Activated CD4-positive, alpha-beta T cell treated with anti-CD3 and anti-CD28 coated beads, Interleukin-2, amount 50 U/mL, for 16 hours (primary cell): ENCODE measurements around the gene HSH2D.

Experiments
- DNase-seq: peaks from one replicate; pipeline ENCODE4 v3.0.0-alpha.2; 2020

The HSH2D gene

DNA sequence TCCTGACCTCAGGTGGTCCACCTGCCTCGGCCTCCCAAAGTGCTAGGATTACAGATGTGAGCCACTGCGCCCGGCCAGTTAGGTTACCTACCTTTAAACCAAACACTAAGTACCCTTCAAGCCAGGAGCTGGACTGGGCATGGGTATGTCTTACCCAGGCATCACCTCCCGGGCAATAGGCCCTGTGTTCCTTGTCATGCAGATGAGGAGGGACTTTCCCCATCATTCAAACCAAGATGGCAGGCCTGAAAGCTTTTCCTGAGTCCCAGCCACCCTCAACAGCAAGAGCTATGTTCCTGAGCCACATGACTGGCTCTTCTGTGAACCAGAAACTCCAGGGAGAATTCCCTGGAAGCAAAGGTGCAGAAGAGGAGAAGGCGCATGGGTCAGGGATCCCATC lies 22.3 kb upstream of the HSH2D start:
- DNase-seq = no peak

DNA sequence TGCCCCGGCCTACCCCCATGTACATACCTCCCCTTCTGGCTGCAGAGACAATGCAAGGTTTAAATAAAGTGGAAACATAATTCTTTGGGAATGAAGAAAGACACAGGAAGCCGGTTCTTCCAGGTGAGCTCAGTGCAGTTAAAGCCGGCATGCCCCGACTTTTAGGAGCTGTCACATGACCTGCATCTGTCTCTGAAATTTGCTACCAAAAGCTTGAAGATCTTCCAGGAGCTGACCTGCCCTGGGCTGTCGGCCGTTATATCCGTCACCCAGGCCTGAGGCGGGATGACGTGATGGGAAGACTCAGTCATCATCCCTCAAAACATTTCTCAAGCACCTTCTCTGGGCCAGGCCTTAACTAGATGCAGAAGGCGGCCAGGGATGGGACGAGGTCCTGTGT lies 21.5 kb upstream of the HSH2D start:
- DNase-seq = no peak

DNA sequence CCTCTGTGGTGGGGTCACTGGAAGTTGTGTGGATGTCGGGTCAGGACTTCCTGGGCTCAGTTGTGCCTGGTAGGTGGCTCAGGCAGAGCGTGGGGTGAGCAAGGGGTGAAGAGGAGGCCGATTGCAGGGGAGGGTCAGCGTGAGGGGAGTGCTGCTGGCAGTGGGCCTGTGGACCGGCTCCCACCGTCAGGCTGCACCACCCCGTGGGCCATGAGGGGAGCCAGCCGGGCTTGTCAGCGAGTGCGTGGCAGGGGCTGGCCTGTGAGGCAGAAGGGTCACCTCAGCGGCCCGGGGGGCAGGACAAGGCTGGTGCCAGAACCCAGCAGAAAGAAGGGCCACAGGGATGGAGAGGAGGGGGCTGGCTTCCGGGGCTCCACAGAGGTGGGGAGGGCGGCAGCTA lies 18.5 kb upstream of the HSH2D start:
- DNase-seq = no peak

DNA sequence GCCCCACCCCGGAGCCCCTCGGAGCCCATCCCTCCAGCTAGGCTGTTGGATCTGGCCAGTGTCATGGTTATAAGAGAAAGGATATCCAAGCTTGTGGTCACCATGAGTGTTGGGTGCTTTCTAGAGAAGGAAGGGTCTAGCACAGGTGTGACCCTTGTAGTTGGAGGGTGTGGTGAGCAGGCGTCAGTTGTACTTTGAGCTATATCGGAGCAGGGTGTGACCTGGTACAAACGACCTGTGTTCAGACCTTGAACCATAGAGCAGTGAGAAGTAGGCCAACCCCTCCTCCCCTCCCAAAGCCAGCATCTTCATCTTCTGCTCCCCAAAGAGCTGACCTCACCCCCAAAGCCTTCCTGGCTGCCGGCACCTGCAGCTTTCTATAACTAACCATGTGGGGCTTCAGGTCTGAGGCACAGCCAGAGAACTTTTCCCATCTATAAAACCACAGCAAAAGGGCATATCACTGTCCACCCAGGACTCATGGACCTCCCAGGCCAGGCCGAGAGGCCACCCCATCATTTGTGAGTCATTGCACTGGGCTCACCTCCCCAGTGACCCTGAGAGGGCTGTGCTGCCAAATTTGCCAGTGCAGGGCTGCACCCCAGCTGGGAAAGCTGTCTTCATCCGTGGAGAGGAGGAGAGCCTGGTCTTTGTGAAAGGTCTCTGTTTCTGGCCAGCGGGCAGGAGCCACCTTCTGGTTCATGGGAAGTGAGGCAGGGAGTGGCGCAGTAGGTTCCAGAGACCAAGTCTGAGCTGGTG lies 17.6 kb upstream of the HSH2D start:
- DNase-seq = no peak

DNA sequence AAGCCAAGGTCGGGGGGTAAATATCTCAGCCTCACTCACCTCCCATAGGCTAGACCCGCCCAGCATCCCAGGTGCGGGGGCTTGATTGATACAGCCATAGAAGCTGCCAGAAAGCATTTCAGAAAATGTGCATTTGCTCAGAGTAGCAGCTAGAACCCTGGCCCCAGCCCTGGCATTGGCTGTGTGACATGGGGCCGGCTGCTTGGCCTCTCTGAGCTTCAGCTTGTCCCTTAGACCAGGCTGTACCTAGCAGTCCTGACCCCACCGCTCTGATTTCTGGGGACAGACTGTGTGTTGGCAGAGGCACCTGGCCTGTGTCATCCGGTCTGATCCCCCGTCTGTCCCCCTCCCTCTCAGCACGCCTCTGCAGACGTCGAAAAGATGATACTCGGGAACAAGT lies 16.4 kb upstream of the HSH2D start:
- DNase-seq = no peak

DNA sequence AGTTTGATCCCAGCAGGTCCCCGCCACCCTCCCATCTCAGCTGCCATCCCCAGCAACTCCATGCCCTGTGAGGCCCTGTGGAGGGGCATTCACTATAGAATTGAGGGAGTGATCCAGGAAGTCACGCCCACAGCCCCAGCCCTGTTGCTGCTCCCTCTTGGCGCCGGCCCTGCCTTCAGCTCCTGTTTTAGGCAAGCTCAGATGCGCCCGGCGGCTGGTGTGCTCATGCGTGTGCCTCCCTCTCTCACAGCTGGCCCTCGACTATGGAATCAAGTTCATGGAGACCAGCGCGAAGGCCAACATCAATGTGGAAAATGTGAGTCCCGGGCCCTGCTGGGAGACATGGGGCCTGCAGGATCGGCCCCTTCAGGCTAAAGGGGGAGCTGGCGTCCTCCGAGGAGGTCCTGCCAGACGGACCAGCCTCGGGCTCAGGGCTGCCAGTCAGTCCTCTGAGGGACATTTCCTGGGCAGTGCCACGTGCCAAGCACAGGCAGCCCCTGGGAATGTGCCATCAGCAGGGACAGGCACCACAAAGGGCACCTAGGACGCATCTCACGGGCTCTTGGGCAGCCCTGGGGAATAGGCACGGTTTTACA lies 15.6 kb upstream of the HSH2D start:
- DNase-seq = no peak

DNA sequence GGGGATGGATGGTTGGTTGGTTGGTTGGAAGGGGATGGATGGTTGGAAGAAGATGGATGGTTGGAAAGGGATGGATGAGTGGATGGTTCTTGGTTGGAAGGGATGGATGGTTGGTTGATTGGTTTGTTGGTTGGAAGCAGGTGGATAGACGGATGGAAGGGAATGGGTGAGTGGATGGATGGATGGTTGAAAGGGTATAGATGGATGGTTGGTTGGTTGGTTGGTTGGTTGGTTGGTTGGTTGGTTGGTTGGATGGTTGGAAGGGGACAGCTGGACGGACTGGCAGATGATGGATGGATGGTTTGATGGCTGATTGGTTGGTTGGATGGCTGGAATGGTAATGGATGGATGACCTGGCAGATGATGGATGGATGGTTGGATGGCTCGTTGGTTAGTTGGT lies 11.8 kb upstream of the HSH2D start:
- no peak for DNase-seq

DNA sequence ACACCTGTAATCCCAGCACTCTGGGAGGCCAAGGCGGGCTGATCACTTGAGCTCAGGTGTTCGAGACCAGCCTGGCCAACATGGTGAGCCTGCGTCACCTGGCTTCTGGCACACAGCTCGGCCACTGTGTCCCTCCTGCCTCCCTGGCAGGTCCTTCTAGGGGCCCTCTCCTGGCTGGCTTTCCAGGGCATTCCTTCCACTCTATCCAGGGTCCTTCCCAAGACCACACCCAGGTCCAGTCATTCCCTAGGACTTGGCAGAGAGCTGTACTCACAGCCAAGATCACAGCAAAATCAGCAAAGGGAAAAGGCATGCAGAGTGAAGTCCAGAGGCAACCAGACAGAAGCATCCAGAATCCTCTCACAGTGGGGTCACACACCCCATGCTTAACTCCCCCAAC lies 9.7 kb upstream of the HSH2D start:
- no peak for DNase-seq

DNA sequence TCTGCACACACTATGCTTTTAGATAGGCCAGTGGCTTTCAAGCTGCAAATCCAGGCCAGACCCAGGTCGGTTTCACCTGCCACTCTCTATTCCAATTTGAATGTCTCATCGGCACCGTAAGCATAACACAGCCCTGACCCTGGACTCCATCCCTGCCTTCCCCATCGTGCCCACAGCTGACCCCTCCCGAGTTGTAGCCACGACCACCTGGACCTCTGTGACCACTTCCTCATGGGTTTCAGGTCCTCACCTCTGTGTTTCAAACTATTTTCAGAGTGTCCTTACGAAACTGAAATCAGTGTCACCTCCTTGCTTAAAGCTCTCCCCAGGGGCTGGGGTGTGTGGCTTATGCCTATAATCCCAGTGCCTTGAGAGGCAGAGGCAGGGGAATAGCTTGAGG lies 9.0 kb upstream of the HSH2D start:
- no peak for DNase-seq

DNA sequence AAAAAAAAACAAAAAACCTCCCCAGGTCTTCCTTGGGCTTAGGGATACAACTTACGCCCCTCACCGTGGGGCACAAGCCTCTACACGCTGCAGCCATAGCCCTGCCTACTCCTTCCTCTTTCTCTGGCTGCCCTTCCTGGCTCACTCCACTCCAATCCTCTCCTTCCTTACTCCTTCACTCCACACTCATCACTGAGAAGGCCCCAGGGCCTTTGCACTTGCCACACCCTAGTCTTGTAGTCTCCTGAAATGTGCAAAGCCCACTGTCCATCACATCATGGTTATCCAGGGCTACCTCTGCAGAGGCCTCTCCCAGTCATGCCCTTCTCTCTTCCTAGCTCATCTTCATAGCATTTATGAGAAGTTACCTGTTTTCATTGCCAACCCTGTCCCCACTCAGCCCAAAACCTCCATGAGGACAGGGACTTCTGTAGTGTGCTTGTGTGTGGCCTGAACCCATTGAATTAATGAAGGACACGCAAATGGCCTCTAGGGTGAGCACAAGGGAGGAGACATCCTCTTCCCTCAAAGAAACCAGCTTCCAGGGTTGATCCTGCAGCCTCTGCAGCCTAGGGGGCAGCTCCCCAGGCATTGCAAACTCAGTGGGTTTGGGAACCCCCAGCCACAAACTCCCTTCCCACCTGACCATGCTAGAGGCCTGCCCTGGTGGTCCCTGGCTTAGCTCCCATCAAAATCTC lies 7.9 kb upstream of the HSH2D start:
- DNase-seq = no peak

DNA sequence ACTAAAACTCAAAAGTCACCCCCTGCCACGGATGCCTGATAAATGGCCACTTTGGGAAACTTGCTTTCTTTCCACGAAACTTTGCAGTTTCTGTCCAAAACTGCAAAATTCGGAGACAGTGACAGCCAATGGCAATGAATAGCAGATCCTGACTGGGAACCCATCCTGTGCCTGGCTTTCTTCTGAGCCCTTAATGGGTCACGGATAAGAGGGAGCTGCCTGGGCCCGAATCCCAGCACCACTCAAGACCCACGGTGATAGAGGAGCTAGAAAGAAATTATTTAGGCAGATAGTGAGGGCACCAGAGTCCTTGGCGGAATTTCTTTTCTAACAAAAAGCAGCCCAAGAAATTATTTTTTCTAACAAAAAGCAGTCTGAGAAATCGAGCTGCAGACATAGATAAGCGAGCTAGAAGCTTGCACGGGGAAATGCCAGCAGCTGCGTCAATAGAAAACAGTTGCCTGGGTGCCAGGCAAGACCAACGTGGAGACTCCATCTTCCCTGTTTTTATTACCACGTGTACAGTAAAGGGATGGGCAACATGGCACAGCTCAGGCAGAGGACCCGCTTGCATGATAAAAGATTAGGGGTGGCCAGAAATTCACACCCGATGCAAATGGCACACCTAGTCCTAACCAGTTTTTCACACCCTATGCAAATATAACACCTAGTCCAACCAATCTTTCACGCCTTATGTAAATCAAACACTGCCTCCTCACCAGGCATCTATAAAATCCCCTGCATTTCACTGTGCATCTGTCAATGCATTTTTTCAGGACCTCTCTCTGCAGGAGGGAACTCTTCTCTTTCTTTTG lies 7.1 kb upstream of the HSH2D start:
- DNase-seq = no peak

DNA sequence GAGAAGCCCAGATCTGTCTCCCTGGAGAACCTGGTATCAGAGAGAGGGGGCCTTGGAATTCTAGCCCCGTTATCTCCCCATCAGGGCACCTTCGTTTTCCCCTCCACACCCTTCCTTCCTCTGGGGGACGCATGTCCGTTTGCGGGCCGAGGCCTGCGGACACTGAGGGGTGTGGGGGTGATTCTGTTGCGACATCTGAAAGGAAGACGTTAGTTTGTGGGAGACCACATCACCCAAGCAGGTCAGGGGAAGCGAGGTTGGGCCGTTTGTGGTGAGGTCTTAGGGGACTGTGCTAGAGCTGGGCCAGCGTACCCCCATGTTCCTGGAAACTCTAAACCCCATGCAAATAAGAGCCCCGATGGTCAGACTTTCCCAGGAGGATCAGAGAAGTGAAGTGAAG lies 3.7 kb upstream of the HSH2D start:
- peak; percentile 45 for DNase-seq

DNA sequence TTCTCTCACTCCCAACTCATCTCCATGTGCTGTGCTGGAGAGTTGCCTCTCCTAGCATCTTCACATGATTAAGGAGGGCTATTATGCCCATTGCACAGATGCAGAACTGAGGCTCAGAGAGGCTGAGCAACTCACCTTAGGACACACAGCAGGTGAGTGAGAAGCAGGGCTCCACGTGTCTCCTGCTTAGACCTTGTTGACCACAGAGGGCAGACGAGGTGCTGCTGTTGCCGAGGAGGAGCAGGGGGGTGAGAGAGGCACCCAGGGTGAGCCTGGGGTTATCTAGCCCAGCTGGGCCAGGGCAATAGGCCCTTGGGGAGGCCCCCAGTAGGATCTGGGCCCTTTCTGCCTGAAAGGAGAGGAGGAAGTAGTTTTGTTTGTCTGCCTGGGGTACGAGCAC lies 2.4 kb upstream of the HSH2D start:
- no peak for DNase-seq

DNA sequence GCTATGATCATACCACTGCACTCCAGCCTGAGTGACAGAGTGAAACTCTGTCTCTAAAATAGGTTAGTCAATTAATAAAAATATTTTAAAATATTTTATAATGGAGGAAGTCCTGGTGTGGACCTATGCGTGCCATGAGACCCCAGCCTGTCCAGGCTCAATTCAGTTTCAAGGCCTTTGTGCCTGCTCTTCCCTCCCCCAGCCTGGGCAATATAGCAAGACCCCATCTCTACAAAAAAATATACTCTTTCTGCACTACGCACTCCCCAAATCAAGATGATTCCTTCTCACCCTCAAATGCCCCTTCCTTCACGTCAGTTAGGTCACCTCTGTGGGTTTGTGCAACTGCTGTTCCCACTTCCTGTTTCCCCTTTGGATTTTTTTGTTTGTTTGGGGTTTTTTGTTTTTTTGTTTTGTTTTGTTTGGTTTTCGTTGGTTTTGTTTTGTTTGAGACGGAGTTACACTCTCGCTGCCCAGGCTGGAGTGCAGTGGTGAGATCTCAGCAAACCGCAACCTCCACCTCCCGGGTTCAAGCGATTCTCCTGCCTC lies 1.4 kb upstream of the HSH2D start:
- no peak for DNase-seq

DNA sequence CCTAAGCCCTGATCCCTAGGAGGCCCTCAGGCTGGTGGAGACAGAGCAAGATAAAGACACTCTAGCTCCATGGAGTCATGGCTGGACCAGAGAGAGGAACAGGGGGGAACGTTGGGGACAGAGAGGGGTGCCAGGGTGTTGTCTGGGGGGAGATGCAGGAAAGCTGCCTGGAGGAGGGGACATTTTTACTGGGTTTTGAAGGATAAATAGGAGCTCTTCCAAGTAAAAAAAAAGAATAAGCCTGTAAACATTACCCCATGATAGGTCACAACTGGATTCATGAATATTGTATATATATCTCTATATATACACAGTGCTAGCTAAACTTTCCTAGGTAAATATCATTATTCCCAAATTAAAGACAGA lies 714 bp downstream of the HSH2D start:
- no peak for DNase-seq

DNA sequence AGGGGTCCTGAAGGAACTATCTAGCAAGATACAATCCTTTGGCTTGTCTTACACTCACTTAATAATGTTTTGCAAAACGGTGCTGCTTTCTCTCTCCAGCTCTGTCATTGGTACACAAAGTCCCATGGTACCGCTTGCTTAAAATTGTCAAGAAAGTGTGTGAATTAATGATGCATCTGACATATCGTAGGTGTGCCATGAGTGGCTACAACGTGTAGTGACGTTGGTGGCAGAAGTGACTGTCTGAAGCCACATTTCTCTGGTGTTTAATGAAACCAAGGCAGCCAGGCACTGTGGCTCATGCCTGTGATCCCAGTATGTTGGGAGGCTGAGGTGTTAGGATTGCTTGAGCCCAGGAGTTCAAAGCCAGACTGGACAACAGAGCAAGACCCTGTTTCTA lies 2.6 kb downstream of the HSH2D start:
- DNase-seq = no peak

DNA sequence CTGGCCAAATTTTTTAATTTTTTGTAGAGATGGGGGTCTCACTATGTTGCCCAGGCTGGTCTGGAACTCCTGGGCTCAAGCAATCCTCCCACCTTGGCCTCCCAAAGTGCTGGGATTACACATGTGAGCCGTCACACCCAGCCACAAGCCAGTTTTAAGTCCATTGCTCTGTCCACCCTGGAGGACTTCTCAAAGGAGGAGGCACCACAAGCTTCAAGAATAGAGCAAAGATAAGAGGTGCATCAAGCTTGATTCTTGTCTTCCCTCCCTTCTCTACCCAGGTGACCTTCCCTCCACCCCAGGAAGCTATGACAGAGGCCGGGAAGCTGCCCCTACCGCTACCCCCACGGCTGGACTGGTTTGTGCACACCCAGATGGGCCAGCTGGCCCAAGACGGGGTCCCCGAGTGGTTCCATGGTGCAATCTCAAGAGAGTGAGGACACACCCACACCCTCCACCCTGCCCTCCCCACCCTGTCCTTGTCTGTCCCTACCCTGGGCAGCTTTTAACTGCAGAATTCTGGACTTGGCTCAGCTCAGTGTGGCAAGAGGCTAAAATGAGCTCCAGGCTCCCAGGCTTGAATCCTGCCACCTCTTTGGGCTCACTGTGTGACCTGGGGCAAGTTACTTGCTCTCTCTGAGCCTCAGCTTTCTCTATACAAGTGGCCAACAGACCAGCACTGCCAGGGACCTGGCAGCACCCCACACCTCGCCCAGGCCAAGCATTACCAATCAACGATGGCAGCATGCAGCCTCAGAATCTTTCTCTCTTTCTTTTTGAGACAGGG lies 5.2 kb downstream of the HSH2D start:
- no peak for DNase-seq

DNA sequence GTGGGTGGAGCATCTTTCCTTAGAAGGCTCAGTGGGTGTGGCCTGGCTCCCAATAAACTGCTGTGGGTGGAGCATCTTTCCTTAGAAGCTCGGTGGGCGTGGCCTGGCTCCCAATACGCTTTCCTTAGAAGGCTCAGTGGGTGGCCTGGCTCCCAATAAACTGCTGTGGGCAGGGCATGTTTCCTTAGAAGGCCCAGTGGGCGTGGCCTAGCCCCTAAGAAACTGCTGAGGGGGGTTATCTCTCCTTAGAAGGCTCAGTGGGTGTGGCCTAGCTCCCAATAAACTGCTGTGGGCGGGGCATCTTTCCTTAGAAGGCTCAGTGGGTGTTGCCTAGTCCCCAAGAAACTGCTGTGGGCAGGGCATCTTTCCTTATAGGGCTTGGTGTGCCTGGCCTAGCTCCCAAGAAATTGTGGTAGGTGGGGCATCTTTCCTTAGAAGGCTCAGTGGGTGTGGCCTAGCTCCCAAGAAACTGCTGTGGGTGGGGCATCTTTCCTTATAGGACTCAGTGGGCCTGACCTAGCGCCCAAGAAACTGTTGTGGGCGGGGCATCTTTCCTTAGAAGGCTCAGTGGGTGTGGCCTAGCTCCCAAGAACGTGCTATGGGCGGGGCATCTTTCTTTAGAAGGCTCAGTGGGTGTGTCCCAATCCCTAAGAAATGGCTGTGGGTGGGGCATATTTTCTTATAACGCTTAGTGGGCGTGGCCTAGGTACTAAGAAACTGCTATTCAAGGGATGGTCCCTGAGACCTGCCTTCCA lies 10.3 kb downstream of the HSH2D start:
- no peak for DNase-seq

DNA sequence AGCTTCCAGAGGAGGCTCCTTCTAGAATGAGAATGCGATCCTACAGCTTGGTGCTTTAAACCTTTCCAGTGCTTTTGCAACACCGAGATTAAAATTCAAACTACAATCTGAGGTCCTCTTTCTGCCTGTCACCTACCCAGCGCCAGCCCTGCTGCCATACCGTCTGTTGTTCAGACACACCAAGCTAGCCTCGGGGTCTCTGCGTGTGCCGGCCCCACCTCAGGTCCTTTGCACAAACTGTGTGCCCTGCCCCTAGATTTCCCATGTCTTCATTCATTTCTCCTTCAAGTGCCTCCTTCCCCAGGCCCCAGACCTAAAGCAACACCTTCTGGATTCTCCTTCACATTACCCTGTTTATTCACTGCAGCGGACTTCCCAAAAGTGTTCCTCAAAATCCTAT lies 11.1 kb downstream of the HSH2D start:
- no peak for DNase-seq

DNA sequence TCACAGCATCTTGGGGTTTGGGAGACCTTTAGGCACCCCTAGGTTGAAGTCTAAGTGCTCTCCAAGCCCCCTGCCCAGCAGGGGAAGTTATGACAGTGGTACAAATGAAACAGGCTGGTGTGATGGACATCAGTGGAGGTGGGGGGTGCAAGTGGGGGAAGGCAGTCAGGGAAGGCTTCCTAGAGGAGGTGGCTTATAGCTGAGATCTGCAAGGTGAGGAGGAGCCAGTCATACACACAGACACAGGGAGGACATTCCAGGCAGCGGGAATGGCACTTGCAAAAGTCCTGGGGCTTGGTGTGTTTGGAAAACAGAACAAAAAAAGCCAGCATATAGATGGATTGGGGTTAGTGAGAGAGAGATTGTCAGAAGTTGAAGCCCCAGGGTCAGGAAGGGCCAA lies 11.6 kb downstream of the HSH2D start:
- no peak for DNase-seq

DNA sequence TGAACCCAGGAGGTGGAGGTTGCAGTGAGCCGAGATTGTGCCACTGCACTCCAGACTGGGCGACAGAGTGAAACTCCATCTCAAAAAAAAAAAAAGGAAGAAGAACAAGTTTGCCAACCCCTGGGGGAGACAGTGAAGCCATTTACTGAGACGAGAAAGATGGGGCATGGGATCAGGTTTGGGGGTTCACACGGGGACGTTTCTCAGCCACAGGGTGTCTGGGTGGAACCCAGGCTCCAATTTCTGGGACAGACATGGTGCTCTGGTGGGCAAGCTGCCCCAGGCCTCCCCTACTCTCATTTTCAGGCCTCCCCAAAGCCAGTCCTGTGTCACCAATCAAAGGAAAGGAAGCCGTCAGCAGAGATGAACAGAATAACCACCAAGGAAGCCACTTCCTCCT lies 13.4 kb downstream of the HSH2D start:
- no peak for DNase-seq

DNA sequence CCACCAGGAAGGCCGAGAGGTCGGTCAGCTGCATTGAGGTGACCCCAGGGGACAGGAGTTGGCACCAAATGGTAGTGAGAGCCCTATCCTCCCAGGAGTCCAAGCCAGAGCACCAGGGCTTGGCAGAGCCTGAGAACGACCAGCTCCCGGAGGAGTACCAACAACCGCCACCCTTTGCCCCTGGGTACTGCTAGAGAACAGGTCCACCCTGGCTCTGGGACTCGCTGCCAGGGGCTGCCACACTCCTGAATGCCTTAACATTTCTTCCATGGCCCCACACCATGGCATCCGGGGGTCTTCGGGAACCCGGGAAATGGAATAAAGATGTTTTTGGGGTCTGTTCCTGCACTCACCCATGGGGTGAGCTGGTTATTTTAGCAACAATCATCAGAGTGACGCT lies 14.1 kb downstream of the HSH2D start:
- DNase-seq = no peak
